ENCODE measurements around the gene RABGAP1. TPM values are rescaled to one million over a fixed set of nuclear protein-coding genes. Genes with fewer than 3 reads are reported as not detected.

The RABGAP1 gene
- total and polyA plus RNA-seq, 10 of the 15 experiments (the other 5 are each of a cell fraction or from before 2014, with no cell fraction given), result 2.6 to 31.6 (median 12.5) TPM

GRCh38 chr9:123116036-123116435 lies 175.2 kb downstream of the RABGAP1 start:
- WGBS (ENCODE audit: insufficient coverage, insufficient replicate concordance, low lambda C conversion rate, missing lambda C conversion rate), result 97% methylated on average over 6 of the region's 6 CpGs
- Histone ChIP-seq H3K4me2 (ENCODE audit: control insufficient read depth, insufficient read depth) (no peak overlapping the region), H2AFZ (ENCODE audit: control insufficient read depth, low read depth, low read length) (no peak overlapping the region), H4K20me1 (ENCODE audit: control insufficient read depth, insufficient read depth) (no peaks in the 10 kb centered on the region), H3K9me3 (replicated peaks; ENCODE audit: control insufficient read depth, insufficient read depth, low read length) (no peaks in the 10 kb centered on the region), H3K79me2 (ENCODE audit: control insufficient read depth, insufficient read depth, low read length) (no peaks in the 10 kb centered on the region), H3K36me3 (ENCODE audit: control insufficient read depth in 2 of 2, insufficient read depth in 2 of 2, low read length in 1 of 2) (peaks cover 24 to 28% of the 10 kb centered on the region in 2 experiments), H3K4me1 (ENCODE audit: control insufficient read depth, insufficient read depth, low read length) (no peaks in the 10 kb centered on the region), H3K4me3 (no peak overlapping the region), H3K27me3 (replicated peaks in 1 of 2; ENCODE audit: control insufficient read depth in 2 of 2, insufficient read depth in 2 of 2, low read length in 1 of 2) (no peaks in the 10 kb centered on the region), H3K9ac (ENCODE audit: control insufficient read depth, insufficient read depth, low read length) (no peak overlapping the region), H3K27ac (ENCODE audit: control insufficient read depth, insufficient read depth) (no peak overlapping the region)
- POLR2A ChIA-PET, result no interaction called here
- SMC1A ChIA-PET (ENCODE audit: uncharacterized antibody, unreplicated experiment), result no interaction called here
- intact Hi-C loops (cut with micrococcal nuclease; ENCODE audit: unreplicated experiment) (no loop called here), in situ Hi-C loops (cut with MboI) (no loop called here)
- no peak for DNase-seq (ENCODE audit: low read depth, low spot score)
- no peak for TF ChIP-seq ZNF687 (IDR thresholded peaks at IDR 0.05)
- no peak for TF ChIP-seq RCOR1 (conservative IDR thresholded peaks at IDR 0.05; ENCODE audit: low read depth, low read length)
- no peak for TF ChIP-seq SPI1 (IDR thresholded peaks at IDR 0.05; ENCODE audit: borderline replicate concordance, insufficient read depth, low read depth, low read length)
- TF ChIP-seq MEF2A (IDR thresholded peaks at IDR 0.05; ENCODE audit: insufficient read depth, low read depth, low read length), result no peak
- TF ChIP-seq STAT1 (conservative IDR thresholded peaks at IDR 0.05), result no peak
- no peak for TF ChIP-seq SMAD5 (IDR thresholded peaks at IDR 0.05; ENCODE audit: low read depth)
- TF ChIP-seq, protein P1, sequence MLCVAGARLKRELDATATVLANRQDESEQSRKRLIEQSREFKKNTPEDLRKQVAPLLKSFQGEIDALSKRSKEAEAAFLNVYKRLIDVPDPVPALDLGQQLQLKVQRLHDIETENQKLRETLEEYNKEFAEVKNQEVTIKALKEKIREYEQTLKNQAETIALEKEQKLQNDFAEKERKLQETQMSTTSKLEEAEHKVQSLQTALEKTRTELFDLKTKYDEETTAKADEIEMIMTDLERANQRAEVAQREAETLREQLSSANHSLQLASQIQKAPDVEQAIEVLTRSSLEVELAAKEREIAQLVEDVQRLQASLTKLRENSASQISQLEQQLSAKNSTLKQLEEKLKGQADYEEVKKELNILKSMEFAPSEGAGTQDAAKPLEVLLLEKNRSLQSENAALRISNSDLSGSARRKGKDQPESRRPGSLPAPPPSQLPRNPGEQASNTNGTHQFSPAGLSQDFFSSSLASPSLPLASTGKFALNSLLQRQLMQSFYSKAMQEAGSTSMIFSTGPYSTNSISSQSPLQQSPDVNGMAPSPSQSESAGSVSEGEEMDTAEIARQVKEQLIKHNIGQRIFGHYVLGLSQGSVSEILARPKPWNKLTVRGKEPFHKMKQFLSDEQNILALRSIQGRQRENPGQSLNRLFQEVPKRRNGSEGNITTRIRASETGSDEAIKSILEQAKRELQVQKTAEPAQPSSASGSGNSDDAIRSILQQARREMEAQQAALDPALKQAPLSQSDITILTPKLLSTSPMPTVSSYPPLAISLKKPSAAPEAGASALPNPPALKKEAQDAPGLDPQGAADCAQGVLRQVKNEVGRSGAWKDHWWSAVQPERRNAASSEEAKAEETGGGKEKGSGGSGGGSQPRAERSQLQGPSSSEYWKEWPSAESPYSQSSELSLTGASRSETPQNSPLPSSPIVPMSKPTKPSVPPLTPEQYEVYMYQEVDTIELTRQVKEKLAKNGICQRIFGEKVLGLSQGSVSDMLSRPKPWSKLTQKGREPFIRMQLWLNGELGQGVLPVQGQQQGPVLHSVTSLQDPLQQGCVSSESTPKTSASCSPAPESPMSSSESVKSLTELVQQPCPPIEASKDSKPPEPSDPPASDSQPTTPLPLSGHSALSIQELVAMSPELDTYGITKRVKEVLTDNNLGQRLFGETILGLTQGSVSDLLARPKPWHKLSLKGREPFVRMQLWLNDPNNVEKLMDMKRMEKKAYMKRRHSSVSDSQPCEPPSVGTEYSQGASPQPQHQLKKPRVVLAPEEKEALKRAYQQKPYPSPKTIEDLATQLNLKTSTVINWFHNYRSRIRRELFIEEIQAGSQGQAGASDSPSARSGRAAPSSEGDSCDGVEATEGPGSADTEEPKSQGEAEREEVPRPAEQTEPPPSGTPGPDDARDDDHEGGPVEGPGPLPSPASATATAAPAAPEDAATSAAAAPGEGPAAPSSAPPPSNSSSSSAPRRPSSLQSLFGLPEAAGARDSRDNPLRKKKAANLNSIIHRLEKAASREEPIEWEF (IDR thresholded peaks at IDR 0.05; ENCODE audit: insufficient replicate concordance, low read depth, low read length), result no peak
- TF ChIP-seq FOXK2 (IDR thresholded peaks at IDR 0.05), result no peak
- TF ChIP-seq TCF12 (IDR thresholded peaks at IDR 0.05; ENCODE audit: low read depth, low read length), result no peak
- FAIRE-seq, result no peak
- CTCF ChIA-PET, result interaction anchor here (1.0 kb wide), 1 partner anchor 233 kb away, joined by 4 read pairs; no protein-coding TSS in a partner anchor
- RAD21 ChIA-PET (ENCODE audit: unreplicated experiment), result interaction anchor here (1.2 kb wide), 1 partner anchor 234 kb away, joined by 5 read pairs; no protein-coding TSS in a partner anchor
- no TSS peak for BruUV-seq (replicated peaks)
- ATAC-seq, result no peak
